Measurements from ENCODE around the gene SLC8A1. TPM values are rescaled to one million over a fixed set of nuclear protein-coding genes. Genes with fewer than 3 reads are reported as not detected.

SLC8A1 gene
- total RNA-seq, 1 experiment from 2014 or later: 1.7 TPM

DNA sequence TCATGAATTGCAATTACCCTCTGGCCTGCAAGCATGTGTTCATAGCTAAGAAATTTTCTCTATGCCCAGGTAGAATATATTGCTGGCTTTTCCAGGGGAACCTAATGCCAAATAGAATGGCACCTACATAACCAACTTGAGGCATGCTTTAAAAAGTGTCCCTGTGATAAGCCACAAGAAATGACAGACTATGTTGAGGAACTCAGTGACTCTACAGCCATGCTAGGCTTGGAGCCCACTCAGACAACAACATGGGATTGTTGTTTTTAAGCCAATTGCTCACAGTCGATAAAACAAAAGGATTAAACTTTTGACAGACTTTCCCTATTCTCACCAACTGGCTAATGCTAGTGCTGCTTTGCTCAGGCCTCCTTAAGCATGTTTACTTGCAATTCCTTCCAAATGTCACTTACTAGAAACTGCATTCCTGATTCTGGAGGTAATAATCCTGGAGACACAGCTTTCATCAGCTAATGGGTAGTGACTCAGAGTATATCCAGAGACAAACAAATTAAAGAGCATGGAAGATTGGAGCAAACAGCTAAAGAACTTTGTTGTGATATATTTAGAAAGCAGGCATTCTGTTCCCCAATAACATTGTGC lies 249.0 kb downstream of the SLC8A1 start:
- no peak for DNase-seq
- TF ChIP-seq CTCF (conservative IDR thresholded peaks at IDR 0.05): no peak
- H2AK5ac ChIP-seq (ENCODE audit: insufficient read length, low read length): no peak overlapping the region
- no peaks in the 10 kb centered on the region for H3K23me2 ChIP-seq (ENCODE audit: insufficient read length, low read depth, low read length, poor library complexity, severe bottlenecking)
- H3K4me1 ChIP-seq (ENCODE audit: insufficient read depth, low read length): no peaks in the 10 kb centered on the region; the same call in 1 of the 2 replicates
- no peak overlapping the region for H3K4me2 ChIP-seq (ENCODE audit: insufficient read depth, insufficient read length, low read length)
- WGBS (ENCODE audit: extremely low coverage, insufficient read length, low lambda C conversion rate): no CpG with 5 or more reads among the region's 1 CpG
- H3K18ac ChIP-seq (ENCODE audit: insufficient read length, low read depth, low read length): no peak overlapping the region
- H3K4me1 Mint-ChIP-seq: peaks cover 14 to 15% of the 10 kb centered on the region in 2 experiments
- no peak overlapping the region for H3K27ac ChIP-seq (ENCODE audit: insufficient read length, low read depth, low read length)
- no peaks in the 10 kb centered on the region for H3K9me3 ChIP-seq (ENCODE audit: control insufficient read depth, low read depth, low read length)
- no peaks in the 10 kb centered on the region for H3K27me3 ChIP-seq (ENCODE audit: insufficient read depth, low read length)
- H3K27me3 Mint-ChIP-seq (ENCODE audit: low read depth): no peaks in the 10 kb centered on the region
- H3K36me3 Mint-ChIP-seq (ENCODE audit: insufficient read depth in 1 of 3, low read depth in 3 of 3): peaks cover 3 to 5% (median 4%) of the 10 kb centered on the region in 3 experiments; a peak in 6 of 7 replicates
- peaks cover 0 to 4% of the 10 kb centered on the region in 2 experiments; a peak in 3 of 5 replicates for H3K9me3 Mint-ChIP-seq
- no peak overlapping the region for H3K27ac Mint-ChIP-seq
- H2BK20ac ChIP-seq (ENCODE audit: low read depth, low read length, poor library complexity, severe bottlenecking): no peak overlapping the region
- no peak overlapping the region for H2AFZ ChIP-seq (ENCODE audit: low read length)
- no peak overlapping the region for H4K5ac ChIP-seq (ENCODE audit: insufficient read length, low read depth, low read length)
- H4K8ac ChIP-seq (replicated peaks; ENCODE audit: insufficient read length, low read depth, low read length): no peak overlapping the region
- H3K23ac ChIP-seq (ENCODE audit: insufficient read length, low read depth, low read length): no peak overlapping the region
- H3K14ac ChIP-seq (ENCODE audit: insufficient read depth, low read length): no peak overlapping the region
- no peak overlapping the region for H2BK15ac ChIP-seq (ENCODE audit: low read depth, low read length)
- no peak overlapping the region for H2BK5ac ChIP-seq (ENCODE audit: insufficient read length, low read length)
- no peak overlapping the region for H4K91ac ChIP-seq (ENCODE audit: insufficient read length, low read depth, low read length)
- H4K20me1 ChIP-seq (ENCODE audit: control insufficient read depth, insufficient read depth, insufficient read length): no peaks in the 10 kb centered on the region
- H3K56ac ChIP-seq (ENCODE audit: insufficient read length, low read depth, low read length): no peak overlapping the region
- H2BK120ac ChIP-seq (ENCODE audit: low read depth, low read length, poor library complexity, severe bottlenecking): no peak overlapping the region
- H3K4me3 Mint-ChIP-seq: no peak overlapping the region
- H3K79me1 ChIP-seq (ENCODE audit: insufficient read depth, low read depth, low read length, poor library complexity, severe bottlenecking): no peaks in the 10 kb centered on the region
- no peak overlapping the region for H3K9ac ChIP-seq (ENCODE audit: extremely low read depth, insufficient read length, low read length)
- H3T11ph ChIP-seq (ENCODE audit: low read length): no peak overlapping the region
- no peaks in the 10 kb centered on the region for H3K79me2 ChIP-seq (ENCODE audit: insufficient read depth, low read length)
- H2BK12ac ChIP-seq (ENCODE audit: insufficient read length, low read depth, low read length): no peak overlapping the region
- no peak overlapping the region for H3K4ac ChIP-seq (ENCODE audit: low read depth, low read length)

Measured in H9 (cell line).